Dermis blood vessel endothelial cell (primary cell): Measurements from ENCODE around the gene DMAC2. TPM values are rescaled to one million over a fixed set of nuclear protein-coding genes. Genes with fewer than 3 reads are reported as not detected.
"Not testable (repeated sequence)": the region's sequence is repeated elsewhere in the genome, so short reads cannot be mapped to it uniquely, and the experiment has no call there.

Source experiments
- DNase-seq: peaks from one replicate; pipeline ENCODE4 v3.0.0; 2010
- total RNA-seq: library from RNA; depleted of rRNA; stranded (reverse); fragments of >200 nt; gene quantifications from 2 replicates; pipeline ENCODE4 v1.2.3, GENCODE V29; 2014

The DMAC2 gene
- total RNA-seq, 1 donor from 2014 or later = 55.0 TPM

- no peak for DNase-seq
These were observed 41.7 kb downstream of the DMAC2 start for GRCh38 chr19:41398050-41398418.

- peak; percentile 100 for DNase-seq
These were observed 42.3 kb downstream of the DMAC2 start, which contains the start of the genes BCKDHA and EXOSC5 for GRCh38 chr19:41397086-41398049. Gene BCKDHA (plus strand): TSS chr19:41397818. CDS start chr19:41397828, 10 bp downstream. Gene EXOSC5 (minus strand): TSS chr19:41397359. CDS start chr19:41397328, 31 bp downstream.

GRCh38 chr19:41395355-41395754 lies 44.4 kb downstream of the DMAC2 start:
- DNase-seq = no peak

- DNase-seq = no peak
These were observed 46.9 kb downstream of the DMAC2 start for GRCh38 chr19:41392775-41393174.

GRCh38 chr19:41391618-41392017 lies 48.1 kb downstream of the DMAC2 start:
- no peak for DNase-seq

GRCh38 chr19:41386442-41386841 lies 53.3 kb downstream of the DMAC2 start:
- DNase-seq = no peak

- no peak for DNase-seq
These were observed 55.4 kb downstream of the DMAC2 start for GRCh38 chr19:41384351-41384750.

GRCh38 chr19:41381536-41381935 lies 58.2 kb downstream of the DMAC2 start:
- DNase-seq = not testable (repeated sequence)

Other genes with a start within 250 kb of the DMAC2 start
- 0.68 and 0.88 TPM in 2 replicates for gene CYP2S1, start 246.7 kb downstream of the DMAC2 start, total RNA-seq
- gene AXL, start 220.7 kb downstream of the DMAC2 start, total RNA-seq = 11.2 and 90.9 TPM in 2 replicates
- 63.3 and 171 TPM in 2 replicates for gene HNRNPUL1, start 175.5 kb downstream of the DMAC2 start, total RNA-seq
- gene CCDC97, start 129.7 kb downstream of the DMAC2 start, total RNA-seq = 7.5 and 13.2 TPM in 2 replicates
- 19.4 and 74.5 TPM in 2 replicates for gene TGFB1, start 86.0 kb downstream of the DMAC2 start, total RNA-seq
- gene B9D2, start 75.8 kb downstream of the DMAC2 start, total RNA-seq = 6.8 and 7.9 TPM in 2 replicates
- gene TMEM91, start 63.4 kb downstream of the DMAC2 start, total RNA-seq = 4.7 and 9.2 TPM in 2 replicates
- gene EXOSC5, start 42.6 kb downstream of the DMAC2 start, total RNA-seq = 8.8 and 11.9 TPM in 2 replicates
- 36.9 and 69.8 TPM in 2 replicates for gene BCKDHA, start 42.1 kb downstream of the DMAC2 start, total RNA-seq
- gene B3GNT8, start 12.5 kb downstream of the DMAC2 start, total RNA-seq = 1.8 and 2.6 TPM in 2 replicates
- not detected in 2 replicates for gene ERICH4, start 3.2 kb upstream of the DMAC2 start, total RNA-seq
- gene CEACAM21, start 136.3 kb upstream of the DMAC2 start, total RNA-seq = 3.2 and 9.4 TPM in 2 replicates
- gene CEACAM4, start 187.2 kb upstream of the DMAC2 start, total RNA-seq = not detected in 2 replicates
- gene CEACAM7, start 248.4 kb upstream of the DMAC2 start, total RNA-seq = 0.17 TPM in 1 of 2 replicates, not detected in the other